G401.6 (cell line): ENCODE results near the gene COL4A6.
"Not testable (repeated sequence)": the region's sequence is repeated elsewhere in the genome, so short reads cannot be mapped to it uniquely, and the experiment has no call there.

ENCODE experiments used
- FAIRE-seq: peaks from 2 replicates; lab custom pipeline; 2012; peaks lifted over from hg19 to GRCh38; lab: Jason Lieb, UNC

The COL4A6 gene

DNA sequence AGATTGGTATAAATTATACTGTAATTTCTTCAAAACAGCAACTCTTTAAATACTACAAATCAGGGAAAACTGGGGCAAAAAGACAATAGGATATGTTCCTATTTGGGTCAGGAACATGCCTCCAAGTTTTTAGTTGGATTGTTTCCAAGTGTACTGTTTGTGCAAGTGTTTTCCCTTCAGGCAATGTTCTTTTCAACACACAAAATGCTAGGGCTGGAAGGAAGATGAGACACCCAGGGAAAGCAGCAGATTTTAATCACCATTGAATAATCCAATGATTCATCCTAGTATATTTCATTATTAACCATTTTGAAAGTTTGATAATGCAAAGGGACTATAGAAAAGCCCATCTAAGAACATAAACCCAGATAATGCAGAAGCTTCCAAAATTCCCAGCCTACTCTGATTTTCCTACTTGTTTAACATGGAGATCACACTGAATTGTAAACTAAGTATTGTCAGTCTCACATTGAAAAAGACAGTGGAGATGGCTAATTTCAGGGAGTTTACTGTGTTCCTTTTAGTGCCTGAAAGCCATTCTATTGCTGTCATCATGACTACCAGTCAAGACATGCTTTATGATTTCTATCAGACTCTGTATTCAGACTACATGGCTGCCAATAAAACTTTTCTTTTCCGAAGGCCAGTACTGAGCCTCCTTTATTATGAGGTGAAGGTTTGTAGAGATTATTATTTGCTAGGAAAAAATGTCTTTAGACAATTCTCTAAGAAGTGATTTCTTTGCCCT is 38.6 kb downstream of the COL4A6 start:
- FAIRE-seq, result no peak

DNA sequence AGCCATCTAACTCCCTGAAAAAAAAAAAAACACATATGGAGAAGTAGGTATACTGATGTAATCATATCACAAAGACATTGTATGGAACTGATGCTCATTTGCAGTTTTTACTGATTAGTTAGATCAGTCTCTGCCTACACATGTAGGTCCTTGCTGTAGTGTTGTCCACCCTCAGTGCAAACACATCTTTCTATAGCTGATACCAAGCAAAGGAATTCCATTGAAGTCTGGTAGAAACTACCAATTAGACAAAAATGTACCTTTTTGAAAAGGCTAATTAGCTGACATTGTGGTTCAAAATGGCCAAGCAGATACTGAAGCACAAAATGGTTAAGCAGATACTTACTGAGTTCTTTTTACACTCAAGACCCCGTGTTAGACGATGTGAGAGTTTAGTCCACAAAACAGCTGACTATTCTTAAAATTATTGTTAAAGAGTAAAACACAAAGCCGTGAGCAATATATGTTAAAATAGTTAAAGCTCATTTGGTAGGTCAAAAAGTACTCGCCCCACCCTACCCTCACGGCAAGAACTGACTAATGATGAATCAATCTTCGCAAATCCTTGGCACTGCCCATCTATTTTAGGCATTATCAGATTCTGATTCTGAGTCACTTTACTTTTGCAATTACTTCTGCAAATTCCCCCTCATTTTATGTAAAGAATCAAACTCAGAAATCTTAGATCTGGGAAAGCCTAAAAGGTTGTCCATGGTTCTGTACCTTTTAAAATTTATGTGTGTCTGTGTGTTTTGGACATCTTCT is 40.4 kb downstream of the COL4A6 start:
- FAIRE-seq, result no peak

DNA sequence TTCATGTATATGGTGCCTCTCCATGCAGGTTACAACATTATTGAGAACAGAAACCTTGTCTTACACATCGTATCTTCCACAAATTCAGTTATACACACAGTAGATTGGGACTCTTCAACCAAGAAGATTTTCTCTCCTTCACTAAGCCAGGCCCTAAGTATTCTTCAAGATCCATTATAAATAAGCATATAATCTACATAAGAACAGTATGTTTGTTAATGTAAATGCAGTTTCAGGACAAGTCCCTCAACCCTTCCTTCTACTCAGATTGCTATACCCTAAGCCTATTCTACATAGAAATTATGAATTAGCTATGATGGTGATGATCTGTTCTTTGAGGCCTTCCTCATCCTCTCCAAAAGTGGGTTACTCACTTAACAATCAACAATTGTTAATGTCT is 41.2 kb downstream of the COL4A6 start:
- no peak for FAIRE-seq

DNA sequence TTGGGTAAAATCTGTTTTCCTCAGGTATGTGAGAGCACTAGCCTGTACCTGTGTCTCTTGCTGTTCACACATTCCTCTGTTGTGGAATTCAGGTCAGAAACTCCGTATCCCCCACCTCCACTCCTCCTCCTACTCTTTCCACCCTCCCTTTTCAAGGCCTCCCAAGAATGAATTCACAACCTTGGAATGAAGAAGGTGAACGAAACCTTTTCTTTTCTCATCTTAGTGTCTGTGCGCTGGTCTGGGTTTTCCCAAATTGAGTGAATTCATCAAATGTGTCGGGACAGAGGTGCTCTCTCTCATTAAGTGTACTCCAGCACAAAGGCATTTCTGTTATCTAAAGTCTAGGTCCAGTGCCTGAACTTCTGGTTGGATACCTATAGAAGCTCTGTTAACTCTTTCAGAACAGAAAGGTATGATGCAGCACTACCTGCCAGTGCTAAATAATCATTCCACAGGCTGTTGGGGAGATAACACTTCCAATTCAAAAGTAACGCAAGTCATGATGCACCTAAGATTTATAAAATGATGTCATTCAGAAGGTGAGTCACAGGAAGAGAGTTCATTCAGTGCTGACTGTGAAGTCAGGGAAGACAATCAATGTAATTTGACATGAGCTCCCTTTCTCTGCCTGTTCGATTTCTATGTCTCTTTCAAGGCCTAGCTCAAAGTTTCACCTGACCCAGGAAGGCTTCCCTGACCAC is 41.9 kb downstream of the COL4A6 start:
- no peak for FAIRE-seq

DNA sequence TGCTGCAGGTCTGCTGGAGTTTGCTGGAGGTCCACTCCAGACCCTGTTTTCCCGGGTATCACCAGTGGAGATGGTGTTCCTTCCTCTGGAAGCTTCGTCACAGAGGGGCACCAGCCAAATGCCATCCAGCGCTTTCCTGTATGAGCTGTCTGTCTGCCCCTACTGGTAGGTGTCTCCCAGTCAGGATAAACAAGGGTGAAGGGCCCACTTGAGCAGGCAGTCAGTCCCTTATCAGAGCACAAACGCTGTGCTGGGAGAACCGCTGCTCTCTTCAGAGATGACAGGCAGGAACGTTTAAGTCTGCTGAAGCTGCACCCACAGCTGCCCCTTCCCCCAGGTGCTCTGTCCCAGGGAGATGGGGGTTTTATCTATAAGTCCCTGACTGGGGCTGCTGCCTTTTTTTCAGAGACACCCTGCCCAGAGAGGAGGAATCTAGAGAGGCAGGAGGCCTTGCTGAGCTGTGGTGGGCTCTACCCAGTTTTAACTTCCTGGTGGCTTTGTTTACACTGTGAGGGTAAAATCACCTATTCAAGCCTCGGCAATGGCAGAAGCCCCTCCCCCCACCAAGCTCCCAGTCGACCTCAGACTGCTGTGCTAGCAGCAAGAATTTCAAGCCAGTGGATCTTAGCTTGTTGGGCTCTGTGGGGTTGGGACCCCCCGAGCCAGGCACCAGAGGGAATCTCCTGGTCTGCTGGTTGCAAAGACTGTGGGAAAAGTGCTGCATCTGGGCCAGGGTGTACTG is 47.1 kb downstream of the COL4A6 start:
- FAIRE-seq, result not testable (repeated sequence)

DNA sequence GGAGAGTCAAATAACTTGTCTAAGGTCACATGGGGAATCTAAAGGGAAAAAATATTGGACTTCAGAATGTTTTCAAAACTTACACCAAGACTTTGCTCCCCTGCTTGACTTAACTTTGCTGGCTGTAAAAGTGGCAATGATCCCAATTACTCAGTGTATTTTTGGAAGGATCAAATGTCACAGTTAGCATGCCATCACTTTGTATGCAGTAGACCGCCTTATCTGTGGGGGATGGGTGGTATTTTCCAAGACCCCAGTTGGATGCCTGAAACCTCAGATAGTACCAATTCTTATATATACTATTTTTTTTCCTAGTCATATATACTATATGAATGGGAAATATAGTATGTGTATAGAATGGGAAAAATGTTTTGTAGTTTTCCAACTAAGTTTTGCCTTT is 53.4 kb downstream of the COL4A6 start:
- no peak for FAIRE-seq

DNA sequence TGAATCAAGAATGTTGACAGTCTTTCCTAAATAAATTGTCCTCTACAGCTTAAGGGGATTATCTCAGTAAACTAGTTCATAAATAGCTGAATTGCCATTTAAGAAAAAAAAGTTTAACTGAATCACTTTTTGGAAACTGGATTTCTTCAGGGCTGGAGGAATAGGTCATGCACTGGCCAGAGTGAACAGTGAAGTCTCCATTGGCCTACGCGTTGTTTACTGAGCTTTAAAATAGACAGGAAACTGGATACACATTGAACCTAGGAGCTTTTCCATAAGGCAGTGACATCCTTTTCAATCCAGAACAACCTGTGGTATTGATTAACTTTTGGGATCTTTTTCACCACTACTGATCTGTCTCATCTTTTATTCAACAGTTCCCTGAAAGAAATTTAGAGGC is 58.0 kb downstream of the COL4A6 start:
- FAIRE-seq, result no peak

DNA sequence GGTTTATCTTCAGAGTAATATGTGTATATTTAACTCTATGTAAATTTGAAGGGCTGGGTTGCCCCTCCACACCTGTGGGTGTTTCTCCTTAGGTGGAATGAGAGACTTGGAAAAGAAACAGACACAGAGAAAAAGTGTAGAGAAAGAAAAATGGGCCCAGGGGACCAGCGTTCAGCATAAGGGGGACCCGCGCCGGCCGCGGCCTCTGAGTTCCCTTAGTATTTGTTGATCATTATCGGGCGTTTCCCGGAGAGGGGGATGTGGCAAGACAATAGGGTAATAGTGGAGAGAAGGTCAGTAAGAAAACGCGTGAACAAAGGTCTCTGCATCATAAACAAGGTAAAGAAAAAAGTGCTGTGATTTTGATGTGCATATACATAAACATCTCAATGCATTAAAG is 61.4 kb downstream of the COL4A6 start:
- not testable (repeated sequence) for FAIRE-seq

DNA sequence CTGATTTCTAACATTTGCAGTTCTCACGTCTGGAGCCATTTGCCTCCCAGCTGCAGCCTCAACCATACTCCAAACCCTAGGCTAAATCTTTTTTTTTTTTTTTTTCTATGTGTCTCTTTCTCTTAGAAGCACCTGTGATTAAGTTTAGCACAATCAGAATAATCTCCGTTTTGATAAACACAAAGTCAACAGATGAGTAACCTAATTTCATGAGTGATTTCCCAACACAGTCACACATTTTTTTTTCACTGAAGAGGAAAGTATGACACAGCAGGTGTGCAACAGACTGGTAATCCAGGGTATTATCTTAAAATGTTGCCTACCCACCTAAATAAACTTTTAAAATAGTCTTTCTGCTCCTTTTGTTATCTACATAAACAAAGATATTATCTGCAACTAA is 62.6 kb downstream of the COL4A6 start:
- FAIRE-seq, result not testable (repeated sequence)

DNA sequence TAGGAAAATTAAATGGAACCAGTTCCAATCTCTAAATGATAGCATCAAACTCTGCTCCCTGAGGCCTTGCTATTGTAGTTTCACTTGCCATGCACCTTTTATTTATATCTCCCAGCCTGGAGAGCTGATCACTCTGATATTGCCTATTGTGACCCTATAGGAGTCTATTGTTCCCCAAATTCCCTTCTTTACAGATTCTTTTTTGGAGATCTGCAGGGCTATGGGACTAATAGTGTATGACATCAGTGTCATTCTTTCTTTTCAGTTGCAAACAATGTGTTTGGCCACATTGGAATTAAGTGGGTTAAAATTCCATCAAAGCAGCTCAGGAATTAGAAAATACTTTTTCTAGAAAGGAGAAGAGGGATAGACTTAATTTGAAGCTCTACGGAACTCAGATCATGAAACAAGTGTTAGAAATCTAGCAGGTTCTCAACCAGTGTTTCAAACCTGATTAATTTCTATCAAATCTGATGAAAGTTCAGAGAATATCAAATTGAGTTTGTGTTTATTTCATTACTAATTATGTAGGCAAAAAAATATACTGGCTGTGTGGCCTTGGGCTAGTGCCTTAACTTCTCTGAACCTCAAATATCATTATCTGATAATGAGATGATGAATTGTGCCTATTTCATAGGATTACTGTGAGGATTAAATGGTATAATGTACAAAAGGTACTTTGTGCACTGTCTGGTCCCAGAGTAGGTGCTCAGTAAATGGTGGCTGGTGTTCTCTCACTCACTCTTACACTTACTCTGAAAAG is 71.4 kb downstream of the COL4A6 start:
- no peak for FAIRE-seq

DNA sequence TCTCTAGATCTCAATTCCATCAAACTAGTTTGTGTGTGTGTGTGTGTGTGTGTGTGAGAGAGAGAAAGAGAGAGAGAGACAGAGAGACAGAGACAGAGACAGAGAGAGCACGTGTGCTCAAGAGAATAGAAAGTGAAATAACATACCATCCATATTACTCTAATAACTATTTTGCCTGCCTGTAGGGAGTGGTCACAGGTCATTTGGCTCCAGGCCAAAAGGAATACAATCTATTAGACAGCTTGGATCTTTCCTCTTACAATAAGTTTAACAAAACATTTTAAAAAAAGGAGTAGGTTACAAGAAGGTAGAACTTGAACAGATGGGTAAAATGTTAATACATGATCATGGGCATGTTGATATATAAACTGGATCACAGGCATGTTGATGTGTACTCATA is 76.2 kb downstream of the COL4A6 start:
- FAIRE-seq, result no peak

DNA sequence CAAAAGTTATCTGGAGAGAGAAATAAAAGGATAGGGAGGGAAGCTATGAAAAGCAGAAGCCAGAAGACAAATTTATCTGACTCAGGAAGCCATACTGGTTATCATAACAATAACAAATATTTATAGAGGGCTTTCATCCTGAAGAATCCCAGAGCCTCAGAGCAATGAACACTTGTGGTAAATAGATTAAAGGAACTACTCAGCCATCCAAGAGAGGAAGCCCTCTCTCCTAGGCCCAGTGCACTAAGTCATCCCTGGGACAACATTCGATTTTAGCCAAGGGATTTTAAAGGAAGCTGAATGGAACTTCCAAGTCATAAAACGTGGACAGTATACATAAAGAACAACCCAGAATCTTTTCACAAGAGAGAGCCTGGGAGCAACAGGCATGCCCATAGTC is 76.9 kb downstream of the COL4A6 start:
- no peak for FAIRE-seq

DNA sequence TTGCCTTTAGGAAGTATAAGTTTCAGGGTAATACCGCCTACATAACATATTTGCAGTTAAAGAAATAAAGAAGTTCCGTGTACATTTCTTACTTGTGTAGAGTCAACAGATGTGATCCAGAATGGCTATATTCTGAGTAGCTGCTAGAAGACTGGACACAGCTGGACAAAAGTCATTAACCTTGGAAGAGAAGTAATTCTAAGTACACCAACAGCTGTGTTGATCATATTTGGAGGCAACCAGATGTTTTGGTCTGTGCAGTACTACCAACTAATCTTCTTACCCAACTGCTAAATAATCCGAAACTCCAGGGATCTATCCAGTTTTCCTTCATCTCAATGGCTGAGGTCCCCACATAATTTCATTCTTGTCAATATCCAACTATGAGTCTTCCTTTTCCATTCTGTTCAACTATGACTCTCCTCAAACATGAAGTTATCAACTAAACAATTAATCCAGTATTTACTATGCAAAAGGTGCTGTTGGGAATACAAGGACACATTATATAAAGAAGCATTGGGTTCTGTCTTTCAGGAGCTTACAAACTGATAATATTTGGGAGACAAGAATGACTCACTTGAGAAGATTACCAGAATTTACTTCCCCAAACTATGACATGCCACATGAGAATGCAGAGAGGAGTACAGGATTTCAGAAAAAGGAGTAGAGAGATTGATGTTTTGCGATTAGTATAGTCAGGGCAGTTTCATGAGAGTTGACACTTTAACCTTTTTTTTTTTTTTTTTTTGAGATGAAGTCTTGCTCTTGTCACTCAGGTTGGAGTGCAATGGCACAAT is 78.2 kb downstream of the COL4A6 start:
- no peak for FAIRE-seq

DNA sequence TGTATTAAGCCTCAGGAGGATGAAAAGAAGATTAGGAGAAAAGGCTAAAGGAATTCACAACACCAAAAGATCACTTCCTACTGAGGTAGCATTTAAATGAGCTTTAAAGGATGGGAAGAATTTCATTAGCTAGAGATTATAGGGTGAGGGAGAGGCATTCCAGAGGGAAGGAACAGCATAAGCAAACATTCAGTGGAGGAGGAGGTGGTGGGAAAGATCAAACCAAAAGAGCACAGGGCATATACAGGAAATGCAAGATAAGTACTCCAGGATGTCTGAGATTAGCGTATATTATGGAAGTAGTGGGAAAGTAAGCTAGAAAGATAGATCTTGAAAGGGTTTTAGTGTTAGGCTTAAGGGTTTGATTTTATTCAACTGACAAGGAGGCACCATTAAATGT is 84.8 kb downstream of the COL4A6 start:
- no peak for FAIRE-seq

DNA sequence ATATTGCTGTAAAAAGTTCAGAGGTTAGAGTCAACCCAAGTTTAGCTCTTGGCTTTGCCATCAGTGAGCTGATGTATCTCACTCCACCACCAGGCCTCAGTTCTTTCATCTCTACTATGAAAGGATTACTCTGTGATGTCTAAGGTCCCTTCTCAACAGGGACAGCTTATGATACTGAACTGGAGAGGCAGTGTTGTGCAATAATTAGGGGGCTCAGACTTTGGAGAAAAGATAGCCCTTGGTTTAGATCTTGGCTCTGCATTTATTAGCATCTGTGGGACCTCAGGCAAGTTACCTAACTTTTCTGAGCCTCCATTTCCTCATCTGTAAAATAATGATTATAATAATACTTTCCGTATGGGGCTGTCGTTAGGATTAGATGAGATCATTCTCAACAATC is 89.0 kb downstream of the COL4A6 start:
- FAIRE-seq, result no peak

DNA sequence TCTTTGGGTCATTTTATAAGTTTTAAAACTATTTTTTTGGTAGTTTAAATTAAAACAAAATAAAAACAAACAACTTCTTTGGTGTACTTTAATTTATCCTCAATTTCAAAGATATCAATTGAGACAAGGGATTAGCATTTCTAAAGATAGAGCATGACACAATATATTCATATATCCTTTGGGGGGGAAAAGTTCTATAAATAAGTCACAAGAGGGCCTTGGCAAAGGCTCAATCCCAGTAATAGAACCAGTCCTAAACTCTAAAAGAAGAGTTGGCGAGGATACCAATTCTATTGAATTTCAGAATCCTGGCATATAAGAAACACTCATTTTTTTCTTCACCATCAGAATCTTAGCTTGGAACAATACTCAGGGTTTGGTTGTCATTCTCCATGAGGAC is 89.7 kb downstream of the COL4A6 start:
- FAIRE-seq, result no peak

DNA sequence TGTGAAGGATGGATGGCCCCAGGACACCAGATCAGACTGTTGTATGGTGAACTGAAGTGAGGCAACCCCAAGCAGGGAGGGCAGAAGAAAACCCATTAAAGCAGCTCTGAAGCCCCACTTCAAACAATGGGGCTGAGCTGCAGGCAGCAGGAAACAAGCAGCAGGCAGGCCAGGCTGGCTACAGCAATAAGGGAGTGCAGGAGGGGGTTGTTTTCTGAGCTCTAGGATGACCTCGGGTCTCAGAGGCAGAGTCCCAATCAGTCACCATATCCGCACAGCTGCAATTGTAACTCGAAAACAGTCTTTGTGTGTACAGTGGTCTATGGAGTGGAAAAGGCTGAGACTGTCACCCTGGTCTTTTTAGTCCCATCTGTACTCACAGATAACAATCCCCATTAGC is 90.4 kb downstream of the COL4A6 start:
- FAIRE-seq, result no peak

DNA sequence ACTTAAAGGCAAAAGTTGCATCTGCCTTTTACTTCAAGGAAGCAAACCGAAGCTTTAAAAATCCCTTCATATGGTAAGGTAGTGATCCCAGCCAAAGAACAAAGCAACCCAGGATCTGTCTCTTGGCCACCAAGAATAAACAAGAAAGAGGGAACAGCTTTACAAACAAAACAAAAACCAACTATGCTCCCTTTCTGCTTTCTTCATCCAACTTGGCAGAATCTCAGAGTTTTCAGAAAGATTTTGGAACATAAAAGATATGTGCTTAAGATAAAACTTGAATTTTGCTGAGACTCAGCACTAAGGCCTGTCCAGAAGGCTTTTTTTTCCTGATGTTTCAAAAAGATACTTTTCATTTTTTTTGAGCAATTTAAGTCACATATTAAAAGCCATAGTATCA is 94.0 kb downstream of the COL4A6 start:
- FAIRE-seq, result no peak

DNA sequence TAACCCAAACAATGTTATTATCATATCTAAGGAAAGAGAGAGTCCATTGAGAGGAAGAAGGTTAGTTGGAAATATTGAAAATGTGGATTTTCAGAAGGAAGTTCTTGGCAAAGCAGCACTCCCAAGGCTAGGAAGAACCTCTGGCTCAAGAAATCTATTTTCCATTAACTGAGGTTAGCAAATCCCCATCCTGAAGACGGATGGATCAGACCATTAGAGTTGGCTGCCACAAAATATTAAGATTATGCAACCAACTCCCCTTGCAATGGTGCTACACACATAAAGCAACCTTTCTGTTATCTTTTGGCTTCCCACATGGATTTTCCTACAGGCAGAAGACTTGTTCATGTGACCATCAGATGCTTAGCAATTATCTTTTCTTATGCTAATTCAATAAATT is 96.3 kb downstream of the COL4A6 start:
- FAIRE-seq, result no peak

DNA sequence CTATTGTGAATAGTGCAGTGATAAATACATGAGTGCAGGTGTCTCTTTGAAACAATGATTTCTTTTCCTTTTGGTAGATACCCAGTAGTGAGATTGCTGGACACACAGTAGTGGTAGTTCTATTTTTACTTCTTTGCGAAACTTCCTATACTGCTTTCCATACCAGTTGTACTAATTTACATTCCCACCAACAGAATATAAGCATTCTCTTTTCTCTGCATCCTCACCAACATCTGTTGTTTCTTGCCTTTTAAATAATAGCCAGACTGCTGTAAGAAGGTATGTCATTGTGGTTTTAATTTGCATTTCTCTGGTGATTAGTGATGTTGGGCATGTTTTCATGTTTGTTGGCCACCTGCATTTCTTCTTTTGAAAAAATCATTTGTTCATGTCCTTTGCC is 105.9 kb downstream of the COL4A6 start:
- no peak for FAIRE-seq
